ENCODE results near the gene ACO2.
A peak's percentile ranks its signal among the peaks of the same experiment; 100 is the strongest.
"Not testable (repeated sequence)": the region's sequence is repeated elsewhere in the genome, so short reads cannot be mapped to it uniquely, and the experiment has no call there.

Gene ACO2

DNA sequence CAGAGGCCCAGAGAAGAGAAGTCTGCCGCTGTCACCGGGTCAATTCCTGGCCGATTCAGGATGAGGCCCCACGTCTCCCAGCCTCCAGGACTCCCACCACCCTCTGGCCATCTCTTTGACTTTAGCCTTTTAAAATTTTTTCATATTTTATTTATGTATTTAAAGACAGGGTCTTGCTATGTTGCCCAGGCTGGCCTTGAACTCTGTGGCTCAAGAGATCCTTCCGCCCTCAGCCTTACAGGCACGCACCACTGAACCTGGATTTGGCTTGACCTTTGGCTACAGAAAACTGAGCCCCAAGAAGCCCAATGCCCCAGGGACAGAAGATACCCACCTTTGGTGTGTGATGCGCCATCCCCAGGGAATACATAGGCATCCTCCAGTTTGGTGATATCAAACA, 71.4 kb downstream of the ACO2 start:
- no peak for DNase-seq (ENCODE audit: low read depth)

DNA sequence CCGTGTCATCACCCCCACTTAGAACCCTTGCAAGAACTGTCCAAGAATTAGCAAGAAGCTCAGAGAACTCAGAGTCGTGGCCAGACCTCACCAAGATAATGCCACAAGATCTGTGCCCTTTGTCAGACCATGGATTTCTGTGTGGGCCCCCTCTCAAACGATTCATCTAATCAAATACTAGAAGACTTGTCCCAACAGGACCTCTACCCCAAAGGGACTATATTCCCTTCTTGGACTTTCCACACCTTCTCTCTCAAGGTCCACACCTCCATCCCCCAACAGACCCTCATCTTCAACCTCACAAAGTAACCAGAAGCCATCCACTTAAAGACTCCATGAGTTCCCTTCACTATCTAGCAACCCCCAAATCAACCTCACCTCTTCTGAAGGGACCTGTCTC, 72.6 kb downstream of the ACO2 start:
- no peak for DNase-seq (ENCODE audit: low read depth)

DNA sequence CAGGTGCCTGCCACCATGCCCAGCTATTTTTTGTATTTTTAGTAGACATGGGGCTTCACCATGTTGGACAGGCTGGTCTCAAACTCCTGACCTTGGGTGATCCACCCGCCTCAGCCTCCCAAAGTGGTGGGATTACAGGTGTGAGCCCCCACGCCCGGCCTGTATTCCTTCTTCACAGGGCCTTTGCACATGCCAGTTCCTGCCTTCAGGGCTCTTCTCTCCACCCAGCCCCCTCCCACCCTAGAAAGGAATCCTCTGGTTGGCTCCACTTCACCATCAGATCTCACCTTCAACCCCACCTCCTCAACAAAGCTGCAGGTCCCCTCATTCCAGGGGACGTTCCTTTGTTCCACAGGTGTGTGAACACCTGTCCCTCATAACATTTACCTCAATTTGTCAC, 73.3 kb downstream of the ACO2 start:
- DNase-seq (ENCODE audit: low read depth) = no peak

DNA sequence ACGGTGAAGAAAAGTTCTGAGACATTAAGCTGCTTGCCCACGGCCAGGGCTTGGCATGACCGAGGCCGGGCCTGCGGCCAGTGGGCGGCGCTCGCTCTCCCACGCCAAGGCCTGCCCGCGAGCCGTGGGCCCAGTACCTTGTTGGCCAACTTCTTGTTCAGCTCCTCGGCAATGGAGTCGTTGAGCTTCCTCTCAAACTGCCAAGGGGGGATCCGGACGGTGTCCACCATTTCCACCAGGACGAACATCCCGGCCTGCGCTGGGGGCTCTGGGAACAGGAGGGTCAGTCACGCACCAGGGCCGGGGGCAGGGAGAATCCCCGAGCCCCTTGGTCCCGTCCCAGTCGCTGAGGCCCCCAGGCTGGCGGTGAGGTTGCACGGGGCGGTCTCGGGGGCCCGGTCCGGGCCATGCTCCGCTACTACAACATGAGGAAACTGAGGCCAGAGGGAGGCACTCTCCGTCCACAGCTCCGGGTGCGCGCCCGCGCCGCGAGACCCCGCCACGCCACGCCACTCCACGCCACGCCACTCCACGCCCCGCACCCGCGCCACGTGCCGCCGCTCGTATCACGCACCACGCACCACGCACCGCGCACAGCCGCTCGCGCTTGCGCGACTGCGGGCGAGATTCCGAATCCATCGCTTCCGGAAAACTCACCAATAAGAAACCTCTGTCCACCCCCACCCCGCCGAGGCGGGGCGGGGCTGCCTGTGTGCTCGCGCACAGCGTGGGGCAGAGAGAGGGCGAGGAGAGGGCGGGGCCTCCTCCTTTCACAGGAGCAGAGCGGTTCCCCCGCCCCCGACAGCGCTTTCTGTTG, 75.1 kb downstream of the ACO2 start, which contains the start of gene POLR3H:
Gene POLR3H (minus strand): TSS at position 617 of the 817 bp plus-strand sequence. CDS start 369 bp downstream, at position 248.
- DNase-seq (ENCODE audit: low read depth) = peak; percentile 90

DNA sequence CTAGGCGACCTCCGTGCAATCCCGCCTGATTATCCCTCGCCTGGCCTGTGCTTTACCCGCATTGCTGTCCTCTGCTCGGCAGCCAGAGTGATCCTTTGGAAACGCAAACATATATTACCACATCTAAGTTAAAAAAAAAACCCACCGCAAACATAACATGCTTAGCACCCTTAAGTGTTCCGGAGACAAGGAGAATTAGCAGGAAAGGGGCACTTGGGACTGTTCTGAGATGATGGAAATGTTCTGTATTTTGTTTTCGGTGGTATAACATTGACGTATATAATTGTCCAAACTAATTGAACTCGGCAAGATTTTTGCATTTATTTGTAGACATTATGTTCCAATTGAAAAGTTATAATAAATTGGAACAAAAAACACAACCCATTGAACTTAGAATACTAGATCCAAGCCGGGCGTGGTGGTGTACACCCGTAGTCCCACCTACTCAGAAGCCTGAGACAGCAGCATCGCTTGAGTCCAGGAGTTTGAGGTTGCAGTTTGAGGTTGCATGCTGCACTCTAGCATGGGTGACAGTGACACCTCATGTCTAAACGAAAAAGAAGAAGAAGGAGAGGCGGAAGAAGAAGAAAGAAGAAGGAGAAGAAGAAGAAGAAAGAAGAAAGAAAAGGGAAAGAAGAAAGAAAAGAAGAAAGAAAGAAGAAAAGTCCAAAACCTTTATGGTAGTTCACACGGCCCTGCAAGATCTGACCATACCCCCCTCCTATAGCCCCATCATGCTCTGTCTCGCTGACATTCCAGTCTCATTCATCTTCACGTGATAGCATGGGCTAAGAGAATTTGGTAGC, 76.0 kb downstream of the ACO2 start:
- no peak for DNase-seq (ENCODE audit: low read depth)

DNA sequence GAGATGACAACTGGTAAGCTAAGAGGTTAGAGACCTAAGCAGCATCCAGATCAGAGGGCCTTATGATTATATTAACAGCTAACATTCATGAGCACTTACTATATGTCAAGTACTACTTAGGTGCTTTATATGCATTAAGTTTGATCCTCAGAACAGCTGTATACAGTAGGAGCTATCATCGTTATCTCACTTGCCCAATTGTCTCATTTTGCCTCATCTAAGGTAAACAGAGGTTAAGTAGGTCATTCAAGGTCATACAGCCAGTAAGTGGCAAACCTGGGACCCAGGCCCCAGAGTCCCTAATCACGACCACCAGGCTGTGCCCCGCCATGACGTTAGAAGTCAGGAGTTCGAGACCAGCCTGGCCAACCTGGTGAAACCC, 79.9 kb downstream of the ACO2 start:
- DNase-seq (ENCODE audit: low read depth) = no peak

DNA sequence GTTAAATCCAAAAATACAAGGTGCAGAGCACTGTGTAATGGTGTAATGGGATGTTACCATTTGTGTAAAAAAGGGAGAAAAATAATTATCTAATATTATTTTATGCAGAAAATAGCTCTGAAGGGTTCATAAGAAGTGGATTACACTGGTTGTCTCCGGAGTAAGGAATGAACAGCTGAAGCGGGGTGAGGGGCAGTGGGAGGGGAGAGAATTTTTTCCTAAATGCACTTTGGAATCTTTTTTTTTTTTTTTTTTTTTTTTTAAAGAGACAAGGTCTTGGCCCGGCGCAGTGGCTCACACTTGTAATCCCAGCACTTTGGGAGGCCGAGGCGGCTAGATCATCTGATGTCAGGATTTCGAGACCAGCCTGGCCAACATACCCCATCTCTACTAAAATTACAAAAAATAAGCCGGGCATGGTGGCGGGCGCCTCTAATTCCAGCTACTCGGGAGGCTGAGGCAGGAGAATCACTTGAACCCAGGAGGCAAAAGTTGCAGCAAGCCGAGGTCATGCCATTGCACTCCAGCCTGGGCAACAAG, 82.1 kb downstream of the ACO2 start:
- no peak for DNase-seq (ENCODE audit: low read depth)

DNA sequence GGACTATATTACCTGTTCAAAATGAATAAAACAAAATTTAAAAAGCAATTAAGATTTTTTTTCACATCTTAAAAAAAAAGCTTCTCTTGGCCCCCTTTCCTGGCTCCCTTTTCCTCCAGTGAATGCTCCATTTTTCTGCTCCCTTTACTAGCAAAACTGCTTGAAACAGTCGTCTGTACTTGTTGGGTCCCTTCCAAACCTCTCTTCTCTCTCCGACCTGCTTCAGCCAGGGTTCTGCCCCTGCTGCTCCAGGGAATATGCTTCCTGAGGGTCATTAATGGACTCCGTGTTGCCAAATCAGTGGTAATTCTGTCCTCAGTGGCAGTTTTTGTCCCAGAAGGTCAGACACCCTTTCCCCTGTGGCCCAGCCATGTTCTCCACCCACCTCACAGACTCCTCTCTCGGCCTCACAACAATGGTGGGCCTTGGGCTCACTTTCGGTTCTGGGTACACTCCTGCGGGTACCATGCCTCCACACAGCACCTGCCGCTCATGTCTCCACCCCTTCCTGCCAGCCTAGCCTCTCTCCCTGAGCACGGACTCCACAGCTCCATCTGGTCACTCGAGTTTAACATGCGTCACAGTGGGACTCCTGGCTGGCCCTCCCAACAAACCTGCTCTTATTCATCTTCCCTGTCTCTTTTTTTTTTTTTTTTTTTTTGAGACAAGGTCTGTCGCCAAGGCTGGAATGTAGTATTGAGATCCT, 83.1 kb downstream of the ACO2 start:
- no peak for DNase-seq (ENCODE audit: low read depth)

DNA sequence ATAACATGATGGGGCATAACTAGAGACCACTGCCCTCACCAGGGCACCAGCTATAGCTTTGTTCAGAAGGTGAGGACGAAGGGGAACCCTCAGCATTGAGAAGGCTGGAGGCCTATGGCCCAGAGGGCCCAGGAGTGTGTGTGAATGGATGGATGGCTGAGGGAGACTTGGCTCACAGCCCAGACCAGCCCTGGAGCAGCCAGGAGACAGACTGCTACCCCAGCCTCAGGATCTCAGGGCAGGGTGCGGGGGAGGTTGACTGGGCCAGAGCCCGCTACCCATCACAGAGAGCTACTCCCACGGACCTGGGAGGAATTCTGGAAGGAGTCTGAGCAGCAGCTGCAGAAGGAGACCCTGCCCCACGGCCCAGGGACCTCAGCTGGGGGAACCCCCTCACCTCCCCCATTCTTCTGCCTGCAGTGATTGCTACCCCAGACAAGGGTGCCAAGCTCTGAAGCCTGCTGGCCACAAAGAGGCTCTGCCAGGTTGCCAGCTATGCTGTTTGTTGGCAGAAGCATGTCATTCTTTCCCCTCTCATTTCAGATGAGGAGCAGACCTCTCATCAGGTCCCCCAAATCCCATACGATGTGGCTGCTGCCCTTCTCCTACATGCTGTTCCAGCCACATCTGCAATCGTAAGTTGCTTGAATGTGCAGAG, 86.5 kb downstream of the ACO2 start:
- no peak for DNase-seq (ENCODE audit: low read depth)

DNA sequence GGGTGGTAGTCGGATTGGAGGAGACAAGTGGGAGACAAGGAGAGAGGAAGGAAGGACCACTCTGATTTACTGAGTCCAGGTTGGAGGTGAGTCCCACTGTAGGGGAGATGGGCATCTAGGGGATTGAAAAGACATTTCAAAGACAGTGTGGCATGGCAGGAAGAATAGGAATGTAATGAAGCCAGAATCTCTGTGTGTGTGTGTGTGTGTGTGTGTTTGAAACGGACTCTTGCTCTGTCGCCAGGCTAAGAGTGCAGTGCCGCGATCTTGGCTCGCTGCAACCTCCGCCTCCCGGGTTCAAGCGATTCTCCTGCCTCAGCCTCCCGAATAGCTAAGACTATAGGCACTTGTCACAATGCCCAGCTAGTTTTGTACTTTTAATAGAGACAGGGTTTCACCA, 87.6 kb downstream of the ACO2 start:
- DNase-seq (ENCODE audit: low read depth) = no peak

DNA sequence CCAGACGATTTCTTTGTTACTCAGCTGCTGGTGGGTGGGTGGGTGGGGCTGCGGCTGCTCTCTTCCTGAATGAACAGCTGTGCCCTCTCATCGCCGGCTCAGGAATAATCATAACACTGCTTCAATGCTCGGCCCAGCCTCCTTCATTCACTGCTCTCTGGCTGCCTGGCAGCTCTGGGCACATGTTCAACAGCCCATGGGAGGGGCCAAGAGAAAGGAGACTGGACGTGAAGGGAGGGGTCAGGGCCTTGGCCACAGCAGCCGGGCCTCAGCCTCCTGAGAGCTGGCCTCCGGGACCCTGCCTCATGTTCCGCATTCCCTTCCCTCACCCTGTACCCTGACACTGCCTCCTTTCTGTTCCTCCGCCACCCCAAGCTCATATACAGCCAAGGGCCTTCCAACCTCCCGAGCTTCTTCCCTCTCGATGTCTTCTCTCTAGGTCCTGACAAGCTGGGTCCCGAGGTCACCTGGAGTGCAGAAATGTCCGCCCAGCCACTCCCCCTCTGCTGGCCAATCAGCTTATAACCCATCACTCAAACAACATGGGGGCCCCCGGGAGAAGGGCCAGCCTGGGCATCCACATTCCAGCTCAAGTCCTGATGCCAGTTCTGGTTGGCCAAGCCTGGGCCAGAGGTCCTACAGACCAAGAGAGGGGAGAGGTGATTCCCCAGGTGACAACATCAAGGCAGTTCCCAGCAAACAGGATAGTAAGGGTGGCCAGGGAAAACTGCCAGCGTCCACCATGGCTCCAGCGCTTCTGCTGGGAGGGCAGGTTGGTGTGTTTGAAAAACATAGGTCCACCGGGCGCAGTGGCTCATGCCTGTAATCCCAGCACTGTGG, 88.7 kb downstream of the ACO2 start:
- peak; percentile 60 for DNase-seq (ENCODE audit: low read depth)

DNA sequence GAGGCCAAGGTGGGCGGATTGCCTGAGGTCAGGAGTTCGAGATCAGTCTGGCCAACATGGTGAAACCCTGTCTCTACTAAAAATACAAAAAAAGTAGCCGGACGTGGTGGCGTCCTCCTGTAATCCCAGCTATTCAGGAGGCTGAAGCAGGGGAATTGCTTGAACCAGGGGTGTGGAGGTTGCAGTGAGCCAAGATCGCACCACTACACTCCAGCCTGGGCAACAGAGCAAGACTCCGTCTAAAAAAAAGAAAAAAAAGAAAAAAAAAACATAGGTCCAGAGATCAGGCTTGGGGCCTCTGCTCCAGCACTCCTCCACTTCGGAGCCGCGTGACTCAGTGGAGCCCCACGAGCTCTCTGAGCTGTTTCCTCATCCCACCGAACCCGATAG, 89.3 kb downstream of the ACO2 start:
- DNase-seq (ENCODE audit: low read depth) = not testable (repeated sequence)

DNA sequence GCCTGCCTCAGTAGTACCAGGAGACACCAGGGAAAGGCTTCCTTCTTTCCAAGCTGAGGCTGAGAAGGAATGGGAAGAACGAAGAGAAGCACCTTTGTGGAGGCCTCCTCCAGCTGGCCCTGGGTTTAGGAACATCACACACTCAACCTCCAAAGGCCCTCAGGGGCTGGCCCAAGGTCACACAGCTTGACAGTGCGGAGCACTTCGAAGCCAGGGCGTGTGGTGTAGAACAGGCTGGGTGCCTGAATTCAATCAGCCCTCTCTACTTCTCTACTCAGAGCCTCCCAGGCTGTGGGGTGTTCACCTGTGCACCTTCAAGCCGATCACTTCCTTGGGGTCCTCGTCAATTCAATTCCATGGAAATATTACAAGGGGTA, 91.2 kb downstream of the ACO2 start:
- DNase-seq (ENCODE audit: low read depth) = no peak

DNA sequence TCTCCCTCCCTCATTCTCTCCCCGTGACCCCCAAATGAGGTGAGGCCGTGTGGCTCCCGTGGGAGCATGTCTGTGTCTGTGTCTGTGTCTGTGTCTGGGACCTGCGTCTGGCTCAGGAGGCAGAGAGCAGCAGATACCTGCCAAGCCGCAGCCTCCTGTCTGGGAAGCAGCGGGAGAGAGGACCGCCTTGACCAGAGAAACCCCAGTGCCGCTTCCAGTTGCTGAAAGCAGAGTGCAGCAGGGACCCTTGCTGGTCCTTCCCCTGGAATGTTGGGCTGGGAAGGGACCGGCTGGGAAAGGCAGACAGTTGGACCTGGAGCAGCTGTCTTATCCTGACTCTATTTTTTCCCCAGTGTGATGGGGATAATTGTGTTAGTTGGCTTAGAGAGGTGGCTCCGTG, 92.4 kb downstream of the ACO2 start:
- no peak for DNase-seq (ENCODE audit: low read depth)

DNA sequence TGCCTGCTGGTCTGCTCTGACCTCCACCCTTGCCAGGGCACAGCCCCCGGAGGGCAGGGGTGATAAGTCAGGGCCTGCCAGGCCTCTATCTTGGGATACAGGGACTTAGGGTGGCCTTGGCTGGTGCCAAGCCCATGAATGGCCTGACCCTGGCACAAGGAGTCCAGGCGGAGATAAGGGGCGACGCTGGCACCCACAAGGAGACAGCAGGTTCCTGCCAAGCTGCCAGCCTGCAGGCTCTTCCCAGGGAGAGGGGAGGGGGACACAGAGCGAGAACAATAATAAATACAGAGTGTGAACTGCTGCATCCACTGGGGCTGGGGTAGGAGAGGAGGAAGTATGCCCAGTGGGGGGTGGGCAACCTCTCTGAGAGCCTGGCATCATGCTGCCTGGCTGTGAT, 92.9 kb downstream of the ACO2 start:
- no peak for DNase-seq (ENCODE audit: low read depth)

DNA sequence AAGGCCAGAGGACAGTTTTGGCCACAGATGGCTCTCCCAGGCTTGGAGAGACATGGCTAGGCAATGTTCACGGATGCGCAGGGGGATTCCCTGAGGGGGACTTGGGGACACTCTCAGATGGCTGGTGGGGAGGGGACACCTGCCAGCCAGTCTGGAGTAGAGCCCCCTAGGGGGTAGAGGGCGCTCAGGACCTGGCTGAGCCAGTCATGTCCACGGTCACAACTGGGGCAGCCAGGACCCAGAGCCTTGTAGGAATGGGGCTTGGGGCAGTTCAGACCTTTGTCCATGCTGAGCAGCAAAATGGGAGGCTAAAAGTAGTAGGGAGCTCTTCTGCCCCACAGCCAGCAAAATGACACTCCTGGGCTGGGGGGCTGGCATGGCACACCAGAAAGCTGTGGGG, 93.5 kb downstream of the ACO2 start:
- DNase-seq (ENCODE audit: low read depth) = no peak

DNA sequence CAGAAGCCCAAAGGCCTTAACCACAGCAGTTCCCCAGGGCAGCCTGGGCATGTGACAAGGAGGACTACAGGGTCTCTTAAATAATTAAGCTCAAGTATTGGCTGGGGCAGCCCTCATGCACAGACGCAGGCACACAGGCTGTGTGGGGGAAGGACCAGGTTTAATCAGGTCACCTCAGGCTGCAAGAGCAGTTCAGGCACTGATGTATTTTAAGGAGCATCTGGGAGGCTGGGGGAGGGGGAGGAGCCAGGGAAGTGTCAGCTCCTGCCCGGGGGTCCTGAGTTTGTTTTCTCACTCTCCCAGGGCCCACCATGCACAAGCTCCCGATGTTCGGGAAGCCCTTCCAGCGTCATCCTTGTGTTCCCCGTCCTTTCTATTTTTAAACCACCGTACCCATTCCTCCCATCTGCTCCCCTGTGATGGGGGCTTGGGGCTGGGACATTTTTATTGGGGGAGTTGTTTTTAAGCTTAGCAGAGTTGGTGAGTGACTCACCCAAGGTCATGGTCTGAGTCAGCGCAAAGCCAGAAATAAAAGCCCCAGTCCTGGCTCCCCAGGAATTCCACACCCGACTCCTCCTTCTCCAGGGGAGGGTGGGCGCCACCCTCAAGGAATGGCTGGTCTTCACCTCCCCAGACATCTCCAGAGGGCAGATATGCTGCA, 94.3 kb downstream of the ACO2 start:
- peak; percentile 53 for DNase-seq (ENCODE audit: low read depth)

DNA sequence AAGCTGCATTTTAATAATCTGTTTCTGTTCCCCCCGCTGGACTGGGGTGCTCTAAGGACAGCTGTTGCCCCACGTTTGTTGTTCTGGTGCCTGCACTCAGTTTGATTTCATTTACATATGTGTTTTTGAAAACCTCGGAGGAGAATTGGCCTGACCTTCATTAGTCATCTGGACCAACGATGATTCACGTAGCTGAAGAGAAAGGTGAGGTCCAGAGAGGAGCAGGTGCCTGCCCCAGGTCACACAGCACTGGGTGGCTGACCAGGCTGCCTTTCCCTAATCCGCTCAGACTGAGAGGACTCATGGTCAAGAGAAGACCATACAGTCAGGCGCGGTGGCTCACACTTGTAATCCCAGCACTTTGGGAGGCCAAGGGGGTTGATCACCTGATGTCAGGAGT, 95.6 kb downstream of the ACO2 start:
- no peak for DNase-seq (ENCODE audit: low read depth)

DNA sequence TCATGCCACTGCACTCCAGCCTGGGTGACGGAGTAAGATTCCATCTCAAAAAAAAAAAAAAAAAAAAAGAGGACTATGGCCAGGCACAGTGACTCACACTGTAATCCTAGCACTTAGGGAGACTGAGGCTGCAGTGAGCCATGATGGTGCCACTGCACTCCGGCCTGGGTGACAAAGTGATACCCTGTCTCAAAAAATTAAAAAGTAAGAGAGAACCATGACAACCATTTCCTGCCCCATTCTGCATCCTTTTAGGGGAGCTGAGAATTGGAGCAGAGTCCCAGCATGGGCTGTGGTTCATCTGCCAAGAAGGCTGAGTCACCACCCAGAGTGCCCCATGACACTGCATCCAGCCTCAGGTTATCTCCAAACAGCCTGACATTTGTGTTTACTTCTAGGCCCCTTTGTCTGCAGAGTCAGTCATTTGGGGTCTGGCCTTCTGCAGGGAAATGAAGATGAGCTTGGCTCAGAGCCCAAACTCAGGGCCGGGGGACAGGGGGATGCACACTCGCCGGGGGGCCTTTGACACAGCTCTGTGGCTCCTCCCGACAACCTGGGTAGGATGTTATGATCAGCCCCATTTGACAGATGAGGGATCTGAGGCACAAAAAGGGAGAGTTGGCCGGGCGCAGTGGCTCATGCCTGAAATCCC, 96.6 kb downstream of the ACO2 start:
- DNase-seq (ENCODE audit: low read depth) = no peak

DNA sequence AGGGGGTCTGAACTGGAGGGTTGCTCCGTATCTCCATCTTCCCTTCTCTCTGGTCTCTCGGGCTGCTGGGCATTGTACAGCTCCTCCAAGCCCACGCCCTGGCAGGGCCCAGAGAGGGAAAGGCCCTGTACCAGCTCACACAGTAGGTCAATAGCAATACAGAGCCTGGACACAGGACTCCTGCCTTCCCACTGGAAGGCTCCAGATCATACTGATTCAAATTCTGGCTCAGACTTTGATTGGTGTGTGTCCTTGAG, 98.5 kb downstream of the ACO2 start:
- no peak for DNase-seq (ENCODE audit: low read depth)
